WTC11 (cell line): ENCODE data around the gene CRELD2. TPM values are rescaled to one million over a fixed set of nuclear protein-coding genes. Genes with fewer than 3 reads are reported as not detected.
A peak's percentile ranks its signal among the peaks of the same experiment; 100 is the strongest.

Experiments
- ATAC-seq: fragments of 200-7000 bp; cut with Tn5 transposase; 2 replicates; pipeline ENCODE4 v1.10.0; 2021; ENCODE audit warnings: mild to moderate bottlenecking, moderate library complexity
- CTCF ChIA-PET: fragments of 300-600 bp; sonication (Branson Sonifier 250); formaldehyde crosslinking; loops from one replicate; lab custom pipeline; 2021; ENCODE audit warnings: antibody characterized with exemption; lab: Charles Lee
- POLR2A ChIA-PET: fragments of 350-600 bp; sonication (Branson Sonifier 250); formaldehyde crosslinking; loops from one replicate; lab custom pipeline; 2021; ENCODE audit warnings: antibody characterized with exemption; lab: Charles Lee
- DNase-seq: peaks from one replicate; pipeline ENCODE4 v3.0.0; 2021; ENCODE audit warnings: low spot score
- H3K27ac Mint-ChIP-seq: 2 replicates; pipeline ENCODE4 v1.8.0; 2021; ENCODE audit warnings: mixed read lengths
- H3K27me3 Mint-ChIP-seq: 2 replicates; pipeline ENCODE4 v1.8.0; 2021; ENCODE audit warnings: low read depth, mild to moderate bottlenecking, moderate library complexity, mixed read lengths
- H3K36me3 Mint-ChIP-seq: 2 replicates; pipeline ENCODE4 v1.8.0; 2021; ENCODE audit warnings: mixed read lengths
- H3K4me1 Mint-ChIP-seq: 2 replicates; pipeline ENCODE4 v1.8.0; 2022; ENCODE audit warnings: mixed read lengths
- H3K4me3 Mint-ChIP-seq: 2 replicates; pipeline ENCODE4 v1.8.0; 2021; ENCODE audit warnings: mild to moderate bottlenecking, moderate library complexity, mixed read lengths
- H3K9me3 Mint-ChIP-seq: 2 replicates; pipeline ENCODE4 v1.8.0; 2021; ENCODE audit warnings: mixed read lengths
- ATF1 ChIP-seq: sonication (generic); formaldehyde crosslinking; IDR thresholded peaks from 2 replicates; pipeline ENCODE4 v1.8.1; 2023; ENCODE audit warnings: mild to moderate bottlenecking, moderate library complexity, missing genetic modification reagents
- ATF2 ChIP-seq: sonication (generic); formaldehyde crosslinking; IDR thresholded peaks from 2 replicates; pipeline ENCODE4 v1.8.1; 2022; ENCODE audit warnings: low read depth, missing genetic modification reagents, borderline replicate concordance
- CREM ChIP-seq: sonication (generic); formaldehyde crosslinking; IDR thresholded peaks from 2 replicates; pipeline ENCODE4 v1.8.1; 2022; ENCODE audit warnings: mild to moderate bottlenecking, missing genetic modification reagents, moderate library complexity
- E2F4 ChIP-seq: sonication (generic); formaldehyde crosslinking; IDR thresholded peaks from 2 replicates; pipeline ENCODE4 v1.8.1; 2022; ENCODE audit warnings: low read depth, mild to moderate bottlenecking, moderate library complexity, missing genetic modification reagents, borderline replicate concordance
- ELF4 ChIP-seq: sonication (generic); formaldehyde crosslinking; IDR thresholded peaks from 2 replicates; pipeline ENCODE4 v1.8.1; 2022; ENCODE audit warnings: low read depth, mild to moderate bottlenecking, moderate library complexity, missing genetic modification reagents
- FOXP4 ChIP-seq: sonication (generic); formaldehyde crosslinking; IDR thresholded peaks from 2 replicates; pipeline ENCODE4 v1.8.0; 2022; ENCODE audit warnings: mild to moderate bottlenecking, missing genetic modification reagents
- IRF2 ChIP-seq: sonication (generic); formaldehyde crosslinking; IDR thresholded peaks from 2 replicates; pipeline ENCODE4 v1.8.0; 2022; ENCODE audit warnings: low read depth, missing genetic modification reagents, borderline replicate concordance
- NFYB ChIP-seq: sonication (generic); formaldehyde crosslinking; conservative IDR thresholded peaks from 2 replicates; pipeline ENCODE4 v1.8.0; 2022; ENCODE audit warnings: low read depth, missing genetic modification reagents
- NR1H2 ChIP-seq: sonication (generic); formaldehyde crosslinking; IDR thresholded peaks from 2 replicates; pipeline ENCODE4 v1.9.0; 2021; ENCODE audit warnings: mild to moderate bottlenecking, moderate library complexity, missing genetic modification reagents
- PREB ChIP-seq: sonication (generic); formaldehyde crosslinking; IDR thresholded peaks from 2 replicates; pipeline ENCODE4 v1.8.1; 2022; ENCODE audit warnings: mild to moderate bottlenecking, missing genetic modification reagents, moderate library complexity, borderline replicate concordance
- RORB ChIP-seq: fragments of 250-450 bp; sonication (Bioruptor Pico); IDR thresholded peaks from 2 replicates; pipeline ENCODE4 v1.9.0; 2021; ENCODE audit warnings: mild to moderate bottlenecking
- STAT6 ChIP-seq: sonication (generic); formaldehyde crosslinking; conservative IDR thresholded peaks from 2 replicates; pipeline ENCODE4 v1.8.1; 2023; ENCODE audit warnings: mild to moderate bottlenecking, low read depth, missing genetic modification reagents, moderate library complexity
- TEAD1 ChIP-seq: sonication (generic); formaldehyde crosslinking; IDR thresholded peaks from 2 replicates; pipeline ENCODE4 v1.8.0; 2022; ENCODE audit warnings: mild to moderate bottlenecking, missing genetic modification reagents
- ZNF138 ChIP-seq: sonication (generic); formaldehyde crosslinking; conservative IDR thresholded peaks from 2 replicates; pipeline ENCODE4 v1.8.1; 2022; ENCODE audit warnings: mild to moderate bottlenecking, moderate library complexity, missing genetic modification reagents
- ZNF263 ChIP-seq: sonication (generic); formaldehyde crosslinking; IDR thresholded peaks from 2 replicates; pipeline ENCODE4 v1.8.1; 2022; ENCODE audit warnings: low read depth, mild to moderate bottlenecking, moderate library complexity, missing genetic modification reagents
- ZNF281 ChIP-seq: sonication (generic); formaldehyde crosslinking; IDR thresholded peaks from 2 replicates; pipeline ENCODE4 v1.8.0; 2023; ENCODE audit warnings: mild to moderate bottlenecking, missing genetic modification reagents
- ZNF396 ChIP-seq: fragments of 250-450 bp; sonication (Bioruptor Pico); IDR thresholded peaks from 2 replicates; pipeline ENCODE4 v1.8.0; 2021; ENCODE audit warnings: mild to moderate bottlenecking, moderate library complexity, borderline replicate concordance
- ZNF423 ChIP-seq: fragments of 250-450 bp; sonication (Bioruptor Pico); IDR thresholded peaks from 2 replicates; pipeline ENCODE4 v2.1.2; 2022; ENCODE audit warnings: mild to moderate bottlenecking, moderate library complexity
- ZNF532 ChIP-seq: fragments of 250-450 bp; sonication (Bioruptor Pico); IDR thresholded peaks from 2 replicates; pipeline ENCODE4 v1.9.0; 2021; ENCODE audit warnings: mild to moderate bottlenecking, borderline replicate concordance
- total RNA-seq: library from RNA; stranded (reverse); gene quantifications from 3 replicates; pipeline ENCODE4 v1.2.3, GENCODE V29; 2021

The CRELD2 gene
- total RNA-seq, 1 experiment from 2014 or later, result 42.8 TPM

- TF ChIP-seq ZNF532 (CRISPR knock-in tag), result no peak
- TF ChIP-seq ATF1 (CRISPR knock-in tag), result no peak
- no peak for TF ChIP-seq ZNF423 (CRISPR knock-in tag)
Observed at GRCh38 chr22:49925525-49926128, 7.2 kb downstream of the CRELD2 start (continued).

GRCh38 chr22:49926916-49927315 lies 8.5 kb downstream of the CRELD2 start:
- TF ChIP-seq TEAD1 (CRISPR knock-in tag) (no peak), CREM (CRISPR knock-in tag) (no peak), ZNF263 (CRISPR knock-in tag) (no peak), PREB (CRISPR knock-in tag) (no peak), STAT6 (CRISPR knock-in tag) (no peak), ELF4 (CRISPR knock-in tag) (no peak), ZNF138 (CRISPR knock-in tag) (no peak), IRF2 (CRISPR knock-in tag) (no peak), NFYB (CRISPR knock-in tag) (no peak), NR1H2 (CRISPR knock-in tag) (no peak), RORB (CRISPR knock-in tag) (no peak), ZNF396 (no peak), E2F4 (CRISPR knock-in tag) (no peak), ATF2 (CRISPR knock-in tag) (no peak), ZNF281 (CRISPR knock-in tag) (no peak), FOXP4 (CRISPR knock-in tag) (no peak)
- POLR2A ChIA-PET, result no interaction called here
- H3K4me3 Mint-ChIP-seq, result no peak overlapping the region
- no peaks in the 10 kb centered on the region for H3K9me3 Mint-ChIP-seq
- ATAC-seq, result no peak
- H3K27me3 Mint-ChIP-seq, result peaks cover 12% of the 10 kb centered on the region
- H3K27ac Mint-ChIP-seq, result peak overlapping the region; percentile 76
- peaks cover 6% of the 10 kb centered on the region; the same call in 1 of the 2 replicates for H3K36me3 Mint-ChIP-seq
- CTCF ChIA-PET, result interaction anchor here (1.4 kb wide), 1 partner anchor 103 kb away, joined by 6 read pairs; no protein-coding TSS in a partner anchor
- H3K4me1 Mint-ChIP-seq, result peaks cover 12% of the 10 kb centered on the region
- DNase-seq, result no peak
